SJCRH30 (cell line): Measurements from ENCODE around the gene NTSR2. TPM values are rescaled to one million over a fixed set of nuclear protein-coding genes. Genes with fewer than 3 reads are reported as not detected.
"Not testable (repeated sequence)": the region's sequence is repeated elsewhere in the genome, so short reads cannot be mapped to it uniquely, and the experiment has no call there.

Experiments
- DNase-seq, 2 experiments: peaks; one replicate each; pipeline ENCODE4 v3.0.0-alpha.2; 2015 to 2020
- H3K27ac ChIP-seq: fragments of 250-450 bp; sonication (Bioruptor Pico); 2 replicates; pipeline ENCODE4 v1.5.1; 2020; ENCODE audit warnings: mild to moderate bottlenecking, moderate library complexity
- H3K27me3 ChIP-seq: fragments of 250-450 bp; sonication (Bioruptor Pico); 2 replicates; pipeline ENCODE4 v1.5.1; 2020; ENCODE audit warnings: mild to moderate bottlenecking, moderate library complexity
- H3K36me3 ChIP-seq: fragments of 250-450 bp; sonication (Bioruptor Pico); 2 replicates; pipeline ENCODE4 v1.5.1; 2020; ENCODE audit warnings: mild to moderate bottlenecking, moderate library complexity
- H3K4me1 ChIP-seq: fragments of 250-450 bp; sonication (Bioruptor Pico); 2 replicates; pipeline ENCODE4 v1.5.1; 2020; ENCODE audit warnings: mild to moderate bottlenecking, moderate library complexity
- H3K4me3 ChIP-seq: fragments of 250-450 bp; sonication (Bioruptor Pico); 2 replicates; pipeline ENCODE4 v1.5.1; 2020; ENCODE audit warnings: mild to moderate bottlenecking, moderate library complexity
- H3K9me3 ChIP-seq: fragments of 250-450 bp; sonication (Bioruptor Pico); replicated peaks from 2 replicates; pipeline ENCODE4 v1.5.1; 2020; ENCODE audit warnings: mild to moderate bottlenecking, moderate library complexity
- total RNA-seq: library from RNA; depleted of rRNA; stranded (reverse); fragments of >200 nt; shearing (Covaris generic); gene quantifications from 2 replicates; pipeline ENCODE4 v1.2.3, GENCODE V29; 2014

Gene NTSR2
- total RNA-seq, 1 experiment from 2014 or later = not detected

GRCh38 chr2:11660396-11660795, 9.6 kb downstream of the NTSR2 start:
- DNase-seq, H3K4me3 ChIP-seq, H3K27me3 ChIP-seq, H3K9me3 ChIP-seq, H3K36me3 ChIP-seq, H3K27ac ChIP-seq: not testable (repeated sequence)
- H3K4me1 ChIP-seq = peaks cover 20% of the 10 kb centered on the region

- Histone ChIP-seq H3K9me3 (peaks cover 7% of the 10 kb centered on the region; the same call in 1 of the 2 replicates), H3K27ac (no peak overlapping the region), H3K4me1 (peaks cover 20% of the 10 kb centered on the region), H3K27me3 (no peaks in the 10 kb centered on the region), H3K4me3 (no peak overlapping the region), H3K36me3 (no peaks in the 10 kb centered on the region)
- no peak for DNase-seq
Observed at GRCh38 chr2:11659851-11660250, 10.1 kb downstream of the NTSR2 start.

GRCh38 chr2:11659115-11659475, 10.9 kb downstream of the NTSR2 start:
- peaks cover 20% of the 10 kb centered on the region for H3K4me1 ChIP-seq
- H3K36me3 ChIP-seq = no peaks in the 10 kb centered on the region
- peak; percentile 71 to 75 for DNase-seq
- H3K27me3 ChIP-seq = no peaks in the 10 kb centered on the region
- H3K27ac ChIP-seq = no peak overlapping the region
- peaks cover 7% of the 10 kb centered on the region; the same call in 1 of the 2 replicates for H3K9me3 ChIP-seq
- H3K4me3 ChIP-seq = no peak overlapping the region

- H3K27me3 ChIP-seq = no peaks in the 10 kb centered on the region
- no peak for DNase-seq
- H3K9me3 ChIP-seq = peaks cover 7% of the 10 kb centered on the region; the same call in 1 of the 2 replicates
- no peak overlapping the region for H3K27ac ChIP-seq
- no peaks in the 10 kb centered on the region for H3K36me3 ChIP-seq
- no peak overlapping the region for H3K4me3 ChIP-seq
- H3K4me1 ChIP-seq = peaks cover 18% of the 10 kb centered on the region
Observed at GRCh38 chr2:11658208-11659114, 11.5 kb downstream of the NTSR2 start.

GRCh38 chr2:11657646-11658045, 12.3 kb downstream of the NTSR2 start:
- H3K27ac ChIP-seq = no peak overlapping the region
- H3K4me3 ChIP-seq = no peak overlapping the region
- H3K9me3 ChIP-seq = peaks cover 2% of the 10 kb centered on the region; the same call in 1 of the 2 replicates
- no peak for DNase-seq
- H3K4me1 ChIP-seq = peaks cover 14% of the 10 kb centered on the region
- no peaks in the 10 kb centered on the region for H3K27me3 ChIP-seq
- H3K36me3 ChIP-seq = no peaks in the 10 kb centered on the region

GRCh38 chr2:11657195-11657594, 12.8 kb downstream of the NTSR2 start:
- H3K27me3 ChIP-seq = no peaks in the 10 kb centered on the region
- peaks cover 14% of the 10 kb centered on the region for H3K4me1 ChIP-seq
- no peak overlapping the region for H3K27ac ChIP-seq
- H3K36me3 ChIP-seq = no peaks in the 10 kb centered on the region
- H3K4me3 ChIP-seq = no peak overlapping the region
- no peaks in the 10 kb centered on the region; the same call in 1 of the 2 replicates for H3K9me3 ChIP-seq
- DNase-seq = no peak

GRCh38 chr2:11656671-11657101, 13.3 kb downstream of the NTSR2 start:
- Histone ChIP-seq H3K36me3 (no peaks in the 10 kb centered on the region), H3K27ac (no peak overlapping the region), H3K27me3 (no peaks in the 10 kb centered on the region), H3K9me3 (no peaks in the 10 kb centered on the region; the same call in 1 of the 2 replicates), H3K4me1 (peaks cover 14% of the 10 kb centered on the region), H3K4me3 (no peak overlapping the region)
- no peak for DNase-seq

- Histone ChIP-seq H3K4me3 (no peak overlapping the region), H3K27ac (no peak overlapping the region), H3K4me1 (peaks cover 14% of the 10 kb centered on the region), H3K36me3 (no peaks in the 10 kb centered on the region), H3K27me3 (no peaks in the 10 kb centered on the region), H3K9me3 (no peaks in the 10 kb centered on the region; the same call in 1 of the 2 replicates)
- DNase-seq = no peak
Observed at GRCh38 chr2:11656252-11656651, 13.7 kb downstream of the NTSR2 start.

GRCh38 chr2:11655495-11655894, 14.5 kb downstream of the NTSR2 start:
- no peak for DNase-seq
- Histone ChIP-seq H3K9me3 (no peaks in the 10 kb centered on the region; the same call in 1 of the 2 replicates), H3K27me3 (no peaks in the 10 kb centered on the region), H3K4me3 (no peak overlapping the region), H3K36me3 (no peaks in the 10 kb centered on the region), H3K27ac (no peak overlapping the region), H3K4me1 (peaks cover 14% of the 10 kb centered on the region)

- no peaks in the 10 kb centered on the region for H3K4me1 ChIP-seq
- H3K36me3 ChIP-seq = no peaks in the 10 kb centered on the region
- no peak overlapping the region for H3K27ac ChIP-seq
- no peak overlapping the region for H3K4me3 ChIP-seq
- no peaks in the 10 kb centered on the region; the same call in 1 of the 2 replicates for H3K27me3 ChIP-seq
- H3K9me3 ChIP-seq = no peaks in the 10 kb centered on the region; the same call in 1 of the 2 replicates
- DNase-seq = no peak
Observed at GRCh38 chr2:11652553-11652952, 17.4 kb downstream of the NTSR2 start.

GRCh38 chr2:11651856-11652548, 18.0 kb downstream of the NTSR2 start:
- Histone ChIP-seq H3K4me3 (no peak overlapping the region), H3K36me3 (no peaks in the 10 kb centered on the region), H3K9me3 (no peaks in the 10 kb centered on the region; the same call in 1 of the 2 replicates), H3K4me1 (no peaks in the 10 kb centered on the region), H3K27me3 (no peaks in the 10 kb centered on the region; the same call in 1 of the 2 replicates), H3K27ac (no peak overlapping the region)
- no peak for DNase-seq

GRCh38 chr2:11649093-11649492, 20.9 kb downstream of the NTSR2 start:
- Histone ChIP-seq H3K36me3 (no peaks in the 10 kb centered on the region), H3K9me3 (no peaks in the 10 kb centered on the region), H3K27me3 (no peaks in the 10 kb centered on the region; the same call in 1 of the 2 replicates), H3K4me3 (no peak overlapping the region), H3K4me1 (no peaks in the 10 kb centered on the region), H3K27ac (no peak overlapping the region)
- DNase-seq = no peak

GRCh38 chr2:11647834-11648600, 22.0 kb downstream of the NTSR2 start:
- no peaks in the 10 kb centered on the region for H3K36me3 ChIP-seq
- H3K4me3 ChIP-seq = no peak overlapping the region
- no peaks in the 10 kb centered on the region; the same call in 1 of the 2 replicates for H3K27me3 ChIP-seq
- no peak for DNase-seq
- no peak overlapping the region for H3K27ac ChIP-seq
- no peaks in the 10 kb centered on the region for H3K9me3 ChIP-seq
- H3K4me1 ChIP-seq = no peaks in the 10 kb centered on the region

GRCh38 chr2:11646530-11646929, 23.5 kb downstream of the NTSR2 start:
- Histone ChIP-seq H3K36me3 (no peaks in the 10 kb centered on the region), H3K27ac (no peak overlapping the region), H3K4me3 (no peak overlapping the region), H3K4me1 (no peaks in the 10 kb centered on the region), H3K27me3 (no peaks in the 10 kb centered on the region; the same call in 1 of the 2 replicates), H3K9me3 (no peaks in the 10 kb centered on the region)
- DNase-seq = no peak
